GM21390 (cell line): ENCODE results near the gene TTC28.
"Not testable (repeated sequence)": the region's sequence is repeated elsewhere in the genome, so short reads cannot be mapped to it uniquely, and the experiment has no call there.

Experiments used
- ATAC-seq: cut with Tn5 transposase; IDR thresholded peaks from one replicate; pipeline ENCODE4 v1.9.1; 2021; ENCODE audit not compliant: unreplicated experiment

The TTC28 gene

DNA sequence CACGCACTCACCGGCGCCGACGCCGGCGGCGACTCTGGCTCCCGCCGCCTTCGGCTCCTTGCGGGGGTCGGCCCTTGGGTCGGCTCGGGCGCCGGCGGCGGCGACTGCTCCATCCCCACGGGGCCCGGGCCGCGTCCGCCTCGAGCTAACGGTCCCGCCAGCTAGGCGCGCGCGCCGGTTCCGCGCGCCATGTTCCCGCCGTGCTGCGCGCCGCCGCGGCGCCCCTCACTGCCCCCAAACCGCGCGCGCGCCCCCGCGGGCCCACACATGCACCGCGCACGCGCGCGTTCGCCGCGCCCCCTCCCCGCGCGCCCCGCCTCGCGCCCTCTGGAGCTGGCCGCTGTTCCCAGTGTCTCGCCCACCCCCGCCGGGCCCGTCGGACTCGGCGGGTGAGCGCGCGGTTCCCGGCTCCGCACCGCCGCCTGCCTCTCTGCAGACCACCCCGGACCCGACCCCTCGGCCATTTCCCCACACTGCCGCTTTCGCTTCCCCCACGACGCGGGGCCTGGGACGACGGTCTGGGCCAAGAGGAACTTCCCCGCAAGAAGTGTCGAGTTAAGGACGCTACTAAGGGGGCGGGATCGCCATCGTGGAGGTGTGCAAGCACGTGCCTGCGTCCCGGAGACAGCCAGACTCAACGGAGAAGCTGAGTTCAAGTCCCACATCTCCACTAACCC is at the start of gene TTC28:
Gene TTC28, minus strand, starts transcription at position 230 of the 677 bp plus-strand sequence. Its CDS starts 117 bp downstream, at position 113.
- ATAC-seq, result not testable (repeated sequence)

DNA sequence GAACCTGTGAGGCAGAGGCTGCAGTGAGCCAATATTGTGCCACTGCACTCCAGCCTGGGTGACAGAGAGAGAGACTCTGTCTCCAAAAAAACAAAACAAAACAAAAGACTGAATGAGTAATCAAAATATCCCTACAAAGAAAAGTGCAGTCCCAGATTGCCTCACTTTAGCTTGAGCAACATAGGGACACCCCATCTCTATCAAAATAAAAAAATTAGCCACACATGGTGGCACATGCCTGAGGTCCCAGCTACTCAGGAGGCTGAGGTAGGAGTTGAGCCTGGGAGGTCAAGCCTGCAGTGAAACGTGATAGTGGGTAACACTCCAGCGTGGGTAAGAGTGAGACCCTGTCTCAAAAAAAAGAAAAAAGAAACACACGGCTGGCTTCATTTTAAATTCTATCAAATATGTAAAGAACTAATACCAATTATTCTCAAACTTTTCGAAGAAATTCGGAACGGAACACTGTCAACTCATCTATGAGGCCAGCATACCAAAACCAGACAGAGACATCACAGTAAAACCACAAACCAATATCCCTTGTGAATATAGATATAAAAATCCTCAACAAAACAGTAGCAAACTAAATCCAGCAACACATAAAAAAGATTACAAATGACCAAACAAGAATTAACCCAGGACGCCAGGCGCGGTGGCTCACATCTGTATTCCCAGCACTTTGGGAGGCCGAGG is 49.1 kb upstream of the TTC28 start:
- no peak for ATAC-seq

DNA sequence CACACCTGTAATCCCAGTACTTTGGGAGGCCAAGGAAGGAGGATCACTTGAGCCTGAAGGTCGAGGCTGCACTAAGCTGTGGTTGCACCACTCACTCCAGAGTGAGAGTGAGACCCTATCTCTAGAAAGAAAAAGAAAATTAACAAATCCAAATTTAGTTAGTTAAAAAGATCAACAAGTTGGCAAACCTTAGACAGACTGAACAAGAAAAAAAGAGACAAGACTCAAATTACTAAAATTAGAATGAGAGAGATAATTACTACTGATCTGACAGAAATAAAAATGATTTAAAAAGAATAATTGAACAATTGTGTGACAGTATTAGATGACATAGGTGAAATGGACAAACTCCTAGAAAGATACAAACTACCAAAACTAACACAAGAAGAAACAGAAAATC is 48.4 kb upstream of the TTC28 start:
- ATAC-seq, result no peak

DNA sequence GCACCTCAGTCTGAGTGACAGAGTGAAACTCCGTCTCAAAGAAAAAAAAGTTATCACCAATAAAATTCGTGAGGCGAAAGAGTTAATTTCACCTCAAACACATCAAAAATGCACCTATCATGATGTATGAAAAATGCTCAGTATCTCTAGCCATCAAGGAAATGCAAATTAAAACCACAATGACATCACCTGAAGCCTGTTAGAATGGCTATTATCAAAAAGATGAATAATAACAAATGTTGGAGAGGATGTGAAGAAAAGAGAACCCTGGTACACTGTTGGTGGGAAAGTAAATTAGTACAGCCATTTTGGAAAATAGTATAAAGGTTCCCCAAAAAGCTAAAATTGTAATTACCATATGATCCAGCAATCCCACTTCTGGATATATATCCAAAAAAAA is 38.4 kb upstream of the TTC28 start:
- no peak for ATAC-seq

DNA sequence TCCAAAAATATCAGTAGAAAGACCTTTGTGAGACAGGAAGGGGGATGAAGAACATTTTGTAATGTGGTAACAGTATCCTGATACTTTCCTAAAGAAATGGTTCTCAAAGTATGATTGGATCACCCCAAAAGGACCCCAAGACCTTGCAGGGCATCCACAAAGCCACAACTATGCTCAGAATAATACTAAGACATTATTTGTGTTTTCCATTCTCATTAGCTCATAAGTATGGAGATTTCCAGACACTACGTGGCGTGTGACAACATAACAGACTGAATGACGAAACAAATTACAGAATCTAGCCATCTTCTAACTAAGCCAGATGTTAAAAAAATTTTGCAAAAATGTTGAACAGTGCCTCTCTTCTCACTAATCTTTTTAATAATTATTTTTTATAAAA is 37.0 kb upstream of the TTC28 start:
- ATAC-seq, result no peak

DNA sequence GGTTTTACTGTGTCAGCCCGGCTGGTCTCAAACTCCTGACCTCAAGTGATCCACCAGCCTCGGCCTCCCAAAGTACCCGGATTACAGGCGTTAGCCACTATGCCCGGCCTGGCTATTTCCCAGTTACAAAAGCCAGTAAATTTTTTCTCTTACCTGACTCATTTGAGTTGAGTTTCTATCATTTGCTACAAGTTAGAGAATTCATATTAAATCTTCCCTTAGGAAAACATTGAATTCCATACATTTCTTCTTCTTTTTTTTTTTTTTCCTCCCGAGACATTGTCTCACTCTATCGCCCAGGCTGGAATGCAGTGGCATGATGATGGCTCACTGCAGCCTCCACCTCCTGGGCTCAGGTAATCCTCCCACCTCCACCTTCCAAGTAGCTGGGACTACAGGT is 36.0 kb upstream of the TTC28 start:
- ATAC-seq, result no peak

DNA sequence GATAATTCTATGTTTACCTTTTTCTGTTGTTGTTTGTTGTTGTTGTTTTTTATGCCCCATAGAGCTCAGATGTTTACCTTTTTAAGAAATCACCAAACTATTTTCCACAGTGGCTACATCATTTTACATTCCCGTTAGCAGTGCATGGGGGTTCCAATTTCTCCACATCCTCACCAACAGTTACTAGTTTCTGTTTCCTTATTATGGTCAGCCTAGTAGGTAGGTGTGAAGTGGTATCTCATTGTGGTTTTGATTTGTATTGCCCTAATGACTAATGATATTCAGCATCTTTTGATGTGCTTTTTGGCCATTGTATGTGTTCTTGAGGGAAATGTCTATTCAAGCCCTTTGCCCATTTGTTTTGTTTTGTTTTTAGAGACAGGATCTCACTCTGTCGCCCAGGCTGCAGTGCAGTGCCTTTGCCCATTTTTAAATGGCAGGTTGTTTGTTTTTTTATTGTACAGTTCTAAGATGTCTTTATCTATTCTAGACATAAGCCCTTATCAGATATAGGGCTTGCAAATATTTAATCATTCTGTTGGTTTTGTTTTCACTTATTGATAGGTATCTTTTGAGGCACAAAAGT is 34.5 kb upstream of the TTC28 start:
- no peak for ATAC-seq

DNA sequence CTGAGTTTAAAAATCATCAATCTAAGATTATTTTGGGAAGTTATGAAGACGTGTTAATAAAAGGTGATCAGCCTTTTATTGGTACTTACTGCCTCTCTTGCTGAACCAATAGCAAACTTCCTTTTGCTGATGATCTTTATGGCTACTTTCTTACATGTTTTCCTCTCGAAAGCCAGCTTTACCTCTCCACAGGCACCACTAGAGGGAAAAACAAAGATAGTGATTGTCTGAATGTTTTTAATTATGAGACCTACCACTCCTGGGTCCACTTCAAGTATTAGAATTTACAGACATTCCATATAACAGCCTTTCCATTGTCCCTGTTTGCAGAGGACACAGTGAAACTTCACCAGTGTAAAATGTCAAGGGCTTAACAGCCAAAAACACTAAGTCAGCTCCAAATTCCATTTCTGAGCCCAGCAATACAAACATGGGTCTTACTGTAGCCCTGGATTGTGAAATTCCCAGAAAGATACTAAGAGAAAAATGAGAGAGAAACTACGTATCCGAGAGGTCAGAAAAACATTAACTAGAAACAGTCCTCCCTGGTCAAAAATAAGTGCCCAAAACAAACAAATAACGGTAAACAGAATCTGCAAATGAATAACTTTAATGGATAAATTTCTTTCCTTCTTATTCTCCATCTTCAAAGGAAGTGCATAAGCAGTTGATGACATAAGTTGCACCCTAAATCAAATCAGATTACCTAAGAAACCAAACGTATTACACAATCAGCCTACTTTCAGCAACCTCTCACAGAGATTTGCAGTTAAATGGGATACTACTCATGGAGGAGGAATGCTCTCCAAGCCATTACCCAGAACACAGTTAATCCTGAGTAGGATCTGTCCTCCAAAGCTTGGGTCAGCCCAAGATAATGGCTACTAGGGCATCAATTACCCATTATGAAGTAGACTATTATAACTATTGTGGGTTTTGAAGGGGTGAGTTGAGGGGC is 32.5 kb upstream of the TTC28 start:
- no peak for ATAC-seq

DNA sequence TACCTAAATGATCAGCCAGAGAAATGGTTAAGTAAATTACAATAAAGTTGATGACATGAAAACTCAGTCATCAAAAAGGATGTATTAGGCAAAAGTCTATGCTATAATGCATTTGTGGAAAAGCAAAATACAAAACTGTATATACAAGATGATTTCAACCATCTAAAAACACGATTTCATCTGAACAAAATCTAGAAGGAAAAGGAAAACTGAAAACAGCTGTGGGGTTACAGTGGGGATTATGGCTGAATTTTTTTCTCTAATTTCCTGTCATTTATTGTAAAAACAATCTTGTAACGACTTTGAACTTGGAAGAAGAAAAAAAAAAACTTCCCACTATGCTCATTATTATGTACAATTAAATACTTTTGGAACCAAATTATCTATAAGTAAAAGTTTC is 31.7 kb upstream of the TTC28 start:
- no peak for ATAC-seq

DNA sequence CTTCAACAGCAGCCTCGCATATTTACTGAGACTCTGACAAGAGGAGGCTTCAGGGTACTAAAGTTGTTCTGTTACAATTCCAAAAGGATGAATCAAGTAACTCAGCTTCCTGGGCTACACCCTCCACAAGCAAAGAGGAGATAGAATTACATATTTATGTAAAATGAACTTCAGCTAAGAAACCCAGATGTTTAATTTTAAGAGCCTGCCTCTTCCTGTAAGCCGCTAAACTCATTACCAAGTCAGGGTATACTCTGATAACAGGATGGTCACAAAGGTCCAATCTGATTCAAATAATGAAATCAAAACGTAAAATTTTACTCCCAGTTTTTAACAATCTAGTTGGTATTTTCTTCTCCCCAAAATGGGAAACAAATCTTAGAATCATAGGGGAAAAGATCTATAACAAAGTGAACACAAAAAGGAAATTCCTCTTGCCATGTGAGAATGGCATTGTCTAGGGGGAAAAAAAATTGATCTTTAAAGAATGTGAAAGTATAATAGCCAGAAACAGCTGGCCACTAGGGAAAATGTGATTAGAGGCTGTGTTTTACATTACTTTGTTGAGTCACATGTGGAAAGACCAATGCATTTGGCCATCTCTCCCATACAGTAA is 31.0 kb upstream of the TTC28 start:
- no peak for ATAC-seq

DNA sequence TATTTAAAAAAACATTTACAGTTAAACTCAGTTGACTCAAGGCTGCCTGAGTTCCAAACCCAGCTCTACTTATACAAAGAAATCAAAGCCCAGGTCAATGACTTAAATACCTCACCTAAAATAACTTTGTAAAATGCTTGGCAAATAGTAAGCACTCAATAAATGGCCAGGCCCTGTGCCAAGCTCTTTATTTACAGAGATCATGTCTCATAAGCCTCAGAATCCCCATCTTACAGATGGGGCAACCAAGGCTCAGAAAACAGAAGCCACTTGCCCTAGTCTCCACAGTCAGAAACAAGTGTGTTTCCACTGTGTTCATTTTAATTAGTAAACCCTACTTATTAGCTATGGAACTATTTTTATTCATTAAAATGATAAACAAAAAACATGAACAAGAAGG is 30.5 kb upstream of the TTC28 start:
- ATAC-seq, result no peak

DNA sequence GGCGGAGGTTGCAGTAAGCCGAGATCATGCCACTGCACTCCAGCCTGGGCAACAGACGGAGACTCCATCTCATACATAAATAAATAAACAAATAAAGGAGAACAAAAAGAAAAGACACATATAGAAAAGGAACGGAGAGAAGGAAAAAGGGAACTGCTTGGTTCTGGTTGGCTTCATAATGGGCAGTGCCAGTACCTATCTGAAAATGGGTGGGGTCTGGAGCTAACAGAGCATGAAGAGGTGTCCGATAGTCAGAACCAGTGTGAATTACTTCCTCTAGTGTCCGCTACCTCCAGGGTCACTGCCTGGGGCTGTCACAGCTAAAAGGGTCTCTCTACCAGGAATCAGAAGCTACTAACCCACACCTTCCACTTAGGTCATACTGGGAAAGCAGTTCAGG is 27.2 kb upstream of the TTC28 start:
- no peak for ATAC-seq

DNA sequence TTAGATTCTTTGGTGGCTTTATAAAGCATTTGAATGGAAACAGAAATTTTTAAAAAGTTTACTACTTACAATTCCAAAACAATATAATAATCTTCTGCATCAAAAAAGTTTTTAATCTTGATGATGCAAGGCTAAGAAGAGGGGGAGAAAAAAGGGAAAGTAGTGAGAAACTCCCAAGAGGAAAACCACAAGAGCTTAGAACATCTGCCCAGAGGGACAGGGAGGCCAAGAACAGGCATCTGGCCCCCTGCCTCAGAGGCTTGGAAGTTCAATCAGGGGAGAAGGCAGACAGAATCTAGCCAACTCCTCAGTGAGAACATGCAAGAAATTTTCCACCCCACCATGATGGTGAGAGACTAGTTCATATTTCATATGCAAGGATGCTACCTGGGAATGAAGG is 23.8 kb upstream of the TTC28 start:
- no peak for ATAC-seq

DNA sequence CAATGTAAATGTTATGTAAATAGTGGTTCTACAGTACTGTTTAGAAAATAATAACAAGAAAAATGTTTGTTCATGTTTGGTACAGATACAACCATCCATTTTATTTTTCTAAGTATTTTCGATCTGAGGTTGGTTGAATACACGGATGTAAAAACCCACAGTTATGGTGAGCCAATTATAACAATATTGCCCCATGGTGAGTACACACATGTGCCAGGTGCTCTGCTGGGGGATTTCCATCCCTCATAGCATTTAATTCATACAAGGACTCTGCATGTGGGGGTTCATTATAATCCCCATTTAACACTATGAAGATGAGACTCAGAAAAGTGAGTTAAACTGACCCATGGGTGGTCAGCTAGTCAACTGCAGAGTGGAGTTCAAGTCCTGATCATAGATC is 23.3 kb upstream of the TTC28 start:
- no peak for ATAC-seq

DNA sequence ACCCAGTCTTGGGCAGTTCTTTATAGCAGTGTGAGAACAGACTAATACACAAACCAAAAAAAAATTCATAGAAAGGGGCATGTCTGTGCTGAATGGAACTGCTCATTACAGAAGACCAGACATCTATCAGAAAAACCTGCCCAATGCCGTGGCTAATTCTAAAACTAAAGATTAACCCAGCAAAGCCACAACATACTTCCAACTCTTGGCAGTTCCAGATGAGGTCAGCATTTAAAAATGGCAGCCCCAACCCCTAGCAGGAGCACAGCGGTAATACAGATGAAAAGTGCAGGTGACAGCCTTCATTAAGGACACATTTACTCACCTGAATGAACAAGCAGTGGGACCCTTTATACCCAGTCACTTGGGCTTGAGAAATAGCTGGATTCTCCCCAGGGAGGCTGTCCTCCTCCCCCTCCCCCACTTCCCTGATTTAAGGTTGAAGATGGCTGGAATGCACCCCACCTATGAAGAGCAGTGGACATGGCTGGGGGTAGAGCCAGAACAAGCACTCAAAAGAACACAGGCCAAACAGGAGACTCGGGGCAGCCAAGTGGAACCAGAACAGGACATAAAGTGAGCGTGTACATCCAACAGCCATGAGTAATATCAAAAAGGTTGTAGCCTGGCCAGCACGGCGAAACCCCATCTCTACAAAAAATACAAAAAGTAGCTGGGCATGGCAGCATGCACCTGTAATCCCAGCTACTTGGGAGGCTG is 13.6 kb upstream of the TTC28 start:
- ATAC-seq, result not testable (repeated sequence)

DNA sequence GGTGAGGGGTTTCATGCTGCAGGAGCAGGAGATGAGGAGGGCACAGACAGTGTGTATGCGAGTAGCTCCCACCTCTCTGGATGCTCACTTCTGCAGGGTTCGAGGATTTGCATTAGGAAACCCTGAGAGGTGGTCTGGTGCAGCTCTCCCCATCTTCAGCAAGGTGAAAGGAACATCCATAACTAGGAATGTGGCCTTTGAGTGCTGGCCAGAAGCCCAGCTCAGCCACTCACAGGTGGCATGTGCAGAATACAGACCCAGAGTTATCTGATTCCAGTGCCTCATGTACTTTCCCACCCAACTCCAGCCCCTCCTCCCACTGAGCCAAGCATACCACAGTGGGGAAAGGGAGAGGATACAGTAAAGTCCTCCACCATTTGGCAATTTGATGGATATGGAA is 10.2 kb upstream of the TTC28 start:
- ATAC-seq, result not testable (repeated sequence)

DNA sequence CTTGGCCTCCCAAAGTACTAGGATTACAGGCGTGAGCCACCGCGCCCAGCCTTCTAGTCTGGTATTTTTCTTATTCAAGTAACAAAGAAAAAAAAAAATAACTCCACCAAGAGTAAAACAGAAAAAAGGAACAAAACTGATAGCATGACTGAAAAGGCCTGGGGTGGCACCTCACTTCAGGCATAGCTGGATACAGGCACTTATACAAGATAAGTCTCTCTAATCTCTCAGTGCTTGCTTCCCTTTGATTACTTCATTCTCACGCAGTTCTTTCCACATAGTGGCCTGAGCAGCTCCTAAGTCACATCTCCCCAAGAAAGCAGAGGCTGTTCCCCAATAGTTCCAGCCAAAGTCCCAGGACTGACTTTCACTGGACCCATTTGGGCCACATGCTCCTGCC is 3.3 kb upstream of the TTC28 start:
- ATAC-seq, result not testable (repeated sequence)

DNA sequence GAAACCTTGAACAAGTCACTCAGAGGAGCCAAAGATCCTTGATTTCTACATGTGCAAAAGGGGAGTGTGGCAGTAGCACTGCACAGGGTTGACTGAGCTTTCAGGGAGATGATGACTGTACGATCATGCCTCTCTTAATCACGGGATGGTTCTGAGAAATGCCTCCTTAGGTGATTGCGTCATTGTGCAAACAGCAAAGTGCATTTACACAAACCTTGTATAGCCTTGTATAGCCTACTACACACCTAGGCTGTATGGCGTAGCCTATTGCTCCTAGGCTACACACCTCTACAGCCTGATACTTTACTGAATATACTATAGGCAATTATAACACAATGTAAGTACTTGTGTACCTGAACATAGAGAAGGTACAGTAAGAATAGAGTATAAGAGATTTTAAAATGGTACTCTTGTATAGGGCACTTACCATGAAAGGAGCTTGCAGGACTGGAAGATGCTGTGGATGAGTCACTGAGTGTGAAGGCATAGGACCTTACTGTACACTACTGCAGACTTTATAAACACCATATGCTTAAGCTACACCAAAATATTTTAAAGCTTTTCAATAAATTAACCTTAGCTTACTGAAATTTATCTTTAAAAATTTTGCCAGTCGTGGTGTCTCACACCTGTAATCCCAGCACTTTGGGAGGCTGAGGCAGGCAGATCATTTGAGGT is 1.3 kb upstream of the TTC28 start:
- ATAC-seq, result not testable (repeated sequence)

DNA sequence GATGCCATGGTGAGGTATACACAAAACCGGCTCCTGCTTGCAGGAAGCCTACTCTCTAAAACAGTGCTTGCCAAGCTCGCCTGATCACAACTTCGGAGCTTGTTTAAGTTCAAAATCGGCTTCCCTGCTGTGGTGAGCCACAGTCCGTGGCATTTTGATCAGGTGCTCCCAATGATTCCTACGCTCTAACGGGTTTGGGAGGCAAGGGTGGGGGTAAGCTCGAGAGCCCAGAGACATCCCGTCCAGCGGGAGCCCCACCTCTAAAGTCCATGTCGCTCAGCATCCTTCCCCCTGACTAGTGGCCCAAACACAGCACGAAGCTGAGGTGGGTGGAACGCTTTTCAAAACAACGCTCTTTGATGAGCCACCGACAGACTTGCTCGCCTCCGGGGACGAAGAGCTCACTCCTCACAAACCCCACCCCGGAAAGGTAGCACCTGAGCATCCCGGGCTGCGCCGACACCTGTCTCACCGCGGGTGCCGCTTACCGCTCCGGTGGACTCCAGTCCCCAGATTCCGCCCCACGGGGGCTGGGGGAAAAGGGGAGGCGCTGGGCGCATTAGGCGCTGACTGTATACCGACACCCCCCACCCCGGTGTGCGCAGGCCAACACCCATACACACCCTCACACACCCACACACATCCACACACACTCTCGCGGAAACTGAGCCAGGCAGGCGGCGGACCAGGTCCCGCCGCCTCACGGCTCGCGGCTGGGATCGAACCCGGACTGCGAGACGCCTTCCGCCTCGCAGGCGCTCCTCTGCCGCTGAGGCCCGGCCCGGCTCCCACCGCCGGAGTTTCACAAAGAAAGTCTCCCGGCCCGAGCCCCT is 646 bp downstream of the TTC28 start:
- not testable (repeated sequence) for ATAC-seq
